ENCODE results near the gene RNF212B.

- no peak for TF ChIP-seq CTCF (conservative IDR thresholded peaks at IDR 0.05 in 1 of 2, IDR thresholded peaks at IDR 0.05 in 1 of 2; ENCODE audit: extremely low read depth in 1 of 2, insufficient read depth in 1 of 2, low read depth in 1 of 2, low read length in 2 of 2)
- no peak for TF ChIP-seq EZH2 (IDR thresholded peaks at IDR 0.05; ENCODE audit: borderline replicate concordance, low read length)
These were observed 20.5 kb downstream of the RNF212B start for GRCh38 chr14:23258256-23258655.

Data from mammary epithelial cell (primary cell).